GM18507 (cell line): Measurements from ENCODE around the gene MCTP1.

ENCODE experiments used
- DNase-seq: peaks from one replicate; pipeline ENCODE4 v3.0.0; 2011; ENCODE audit warnings: low read depth; ENCODE audit not compliant: insufficient read length; ENCODE audit errors: extremely low spot score
- FAIRE-seq: peaks from 2 replicates; lab custom pipeline; 2011; peaks lifted over from hg19 to GRCh38; lab: Jason Lieb, UNC

MCTP1 gene

DNA sequence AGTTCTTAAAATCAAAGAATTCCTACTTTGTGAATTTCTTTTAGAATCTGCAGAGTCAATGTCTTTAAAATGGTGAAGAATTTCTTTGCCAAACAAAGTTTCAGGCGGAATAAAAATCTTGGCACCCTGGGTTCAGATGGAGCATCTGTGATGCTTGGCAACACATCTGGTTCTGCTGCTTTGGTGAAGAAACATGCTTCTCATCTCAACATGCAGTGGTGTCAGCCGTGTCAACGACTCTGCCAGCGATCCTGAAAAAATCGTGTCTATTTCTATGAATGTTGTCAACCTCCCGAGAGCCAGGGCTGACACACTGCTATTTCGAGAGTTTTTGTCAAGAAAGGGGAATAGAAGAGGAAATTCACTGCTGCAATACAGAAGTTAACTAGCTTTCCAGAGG lies 514.9 kb downstream of the MCTP1 start:
- no peak for FAIRE-seq
- no peak for DNase-seq

DNA sequence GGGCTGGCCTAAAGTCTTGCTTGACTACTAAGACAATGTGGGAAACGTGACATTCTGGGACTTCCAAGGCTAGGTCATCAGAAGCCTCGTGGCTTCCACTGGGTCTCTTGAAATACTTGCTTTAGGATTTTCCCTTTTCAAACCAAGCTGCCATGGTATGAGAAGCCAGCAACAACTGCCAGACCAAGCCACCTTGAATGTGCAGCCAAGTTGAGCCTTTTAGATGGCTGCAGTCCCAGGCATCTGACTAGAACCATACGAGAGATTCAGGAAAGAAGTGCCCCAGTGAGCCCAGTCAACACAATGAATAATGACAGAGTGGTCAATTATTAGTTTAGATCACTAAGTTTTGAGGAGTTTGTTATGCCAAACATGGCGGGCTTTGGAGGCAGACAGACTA lies 523.1 kb downstream of the MCTP1 start:
- FAIRE-seq, result no peak
- no peak for DNase-seq

DNA sequence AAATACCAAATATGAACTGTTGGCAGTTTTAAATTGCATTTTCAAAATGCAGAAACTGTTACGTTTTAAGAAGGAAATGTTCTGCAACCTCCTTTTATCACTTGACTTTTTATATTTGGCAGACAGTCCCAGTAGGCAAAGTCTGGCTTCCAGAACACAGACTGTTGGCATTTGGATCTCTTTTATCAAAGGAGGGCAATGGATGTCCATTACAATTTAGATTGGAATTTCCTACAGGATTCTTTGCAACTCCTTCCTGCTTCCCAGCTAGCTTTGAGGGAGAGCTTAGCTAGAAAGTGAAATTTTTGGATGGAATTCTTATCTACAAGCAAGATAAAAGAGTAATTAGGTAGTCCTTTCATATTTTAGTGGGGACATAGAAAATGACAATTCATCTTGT lies 523.8 kb downstream of the MCTP1 start:
- FAIRE-seq, result no peak

DNA sequence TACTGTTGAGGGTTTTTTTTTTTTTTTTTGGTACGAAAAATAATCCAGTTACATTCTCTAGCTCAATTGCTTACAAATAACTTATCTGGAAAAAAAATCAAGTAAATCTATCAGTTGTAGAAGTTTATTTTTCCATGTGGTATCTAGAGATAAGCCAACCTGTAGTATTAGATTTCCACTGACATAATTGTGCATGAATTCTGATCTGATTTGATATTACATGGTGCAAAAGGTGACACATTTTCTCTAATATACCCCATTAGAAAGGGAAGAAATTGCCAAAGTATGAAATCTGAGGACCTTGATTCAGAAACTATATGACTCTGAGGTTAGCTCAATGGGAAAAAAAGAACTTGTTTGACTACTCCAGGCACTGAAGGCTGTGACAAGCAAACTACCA lies 524.9 kb downstream of the MCTP1 start:
- DNase-seq (no peak), FAIRE-seq (no peak)

More for the DNA sequence above, 523.8 kb downstream of the MCTP1 start:
- DNase-seq, result no peak

DNA sequence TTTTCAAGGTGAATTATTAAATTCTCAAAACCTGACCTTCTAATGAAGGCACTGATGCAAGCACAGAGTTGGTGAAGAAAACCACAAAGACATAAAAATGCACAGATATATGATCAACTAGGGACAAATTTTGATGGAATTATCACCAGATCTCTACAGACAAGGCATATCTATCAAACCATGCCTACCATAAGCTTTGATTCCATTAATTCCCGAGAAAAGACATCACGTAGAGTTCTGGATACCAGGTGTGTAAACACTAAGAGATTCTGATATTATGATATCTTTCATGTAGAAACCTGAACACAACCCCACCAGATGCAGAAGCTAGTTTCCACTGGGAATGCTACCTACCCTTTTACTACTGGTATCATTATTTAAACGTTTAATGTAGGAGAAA lies 525.9 kb downstream of the MCTP1 start:
- FAIRE-seq, result no peak
- DNase-seq, result no peak

DNA sequence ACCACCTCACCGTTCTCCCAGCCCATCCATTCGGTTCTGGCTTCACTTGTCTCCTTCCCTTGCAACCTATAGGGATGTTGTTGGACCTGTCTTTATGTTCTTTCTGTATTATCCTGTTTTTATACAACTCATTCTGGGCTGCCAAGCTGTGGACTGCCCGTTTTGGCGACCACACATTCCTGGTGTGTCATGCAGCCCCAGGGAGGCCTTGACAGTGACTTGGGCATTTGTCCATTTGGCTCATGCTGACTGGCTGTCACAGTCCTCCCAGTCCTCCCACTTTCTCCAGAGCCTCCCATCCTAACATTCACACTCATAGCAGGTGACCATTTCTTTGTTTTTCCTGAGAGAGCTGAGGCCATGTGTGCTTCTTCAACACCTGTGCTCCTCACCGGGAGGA lies 530.1 kb downstream of the MCTP1 start:
- no peak for FAIRE-seq
- DNase-seq, result no peak

DNA sequence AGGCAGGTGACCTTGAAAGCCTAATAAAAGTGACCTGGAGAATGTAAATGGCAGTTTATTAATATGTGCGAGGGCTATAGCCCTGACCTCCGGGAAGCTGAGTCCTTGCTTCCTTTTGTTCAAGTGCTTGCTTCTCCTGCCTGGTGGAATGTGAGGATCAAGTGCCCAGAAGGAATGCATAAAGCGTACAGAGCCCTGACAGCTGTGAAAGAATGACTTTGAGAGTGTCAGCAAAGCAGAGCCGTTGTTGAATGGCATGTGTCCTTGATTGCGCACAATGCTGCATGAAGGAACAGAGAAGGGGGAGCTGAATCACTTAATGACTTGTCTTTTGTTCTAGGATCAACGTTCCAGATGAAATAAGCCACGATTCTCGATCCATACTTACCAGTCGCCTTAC lies 533.4 kb downstream of the MCTP1 start:
- no peak for FAIRE-seq
- DNase-seq, result no peak

DNA sequence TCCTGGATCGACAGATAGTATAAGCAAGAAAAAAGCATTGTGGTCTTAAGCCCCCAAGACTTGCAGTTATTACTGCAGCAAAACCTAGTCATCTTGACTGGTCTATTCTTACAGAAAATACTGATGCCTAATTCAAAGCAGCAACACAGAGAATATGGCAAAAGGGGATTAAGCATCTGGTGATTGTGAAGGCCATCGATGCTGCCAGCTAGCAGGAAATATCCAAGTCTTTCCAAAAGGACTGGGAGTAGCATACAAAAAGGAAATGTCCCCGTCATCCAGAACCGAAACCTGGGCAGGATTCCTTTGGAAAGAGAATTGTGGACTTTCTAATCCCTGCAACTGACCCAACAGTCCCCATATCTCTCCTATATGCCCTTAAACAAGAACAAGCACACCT lies 534.2 kb downstream of the MCTP1 start:
- FAIRE-seq, result no peak

DNA sequence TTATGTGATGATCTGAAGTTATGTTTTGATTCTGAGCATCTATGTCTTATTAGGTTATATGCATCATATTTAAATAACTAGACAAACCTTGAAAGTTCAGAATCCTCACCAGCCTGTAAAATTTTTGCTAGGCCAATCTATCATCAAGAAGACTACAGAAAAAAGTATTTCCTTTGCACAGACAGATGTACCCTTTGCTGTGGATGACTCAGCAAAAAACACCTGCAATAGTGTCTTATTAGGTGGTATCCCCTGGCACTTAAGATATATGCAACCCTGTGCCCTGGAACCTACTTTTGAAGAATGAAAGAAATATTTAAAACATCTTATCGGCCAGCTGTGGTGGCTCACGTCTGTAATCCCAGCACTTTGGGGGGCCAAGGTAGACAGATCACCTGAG lies 535.9 kb downstream of the MCTP1 start:
- FAIRE-seq (no peak), DNase-seq (no peak)

More for the DNA sequence above, 534.2 kb downstream of the MCTP1 start:
- no peak for DNase-seq

DNA sequence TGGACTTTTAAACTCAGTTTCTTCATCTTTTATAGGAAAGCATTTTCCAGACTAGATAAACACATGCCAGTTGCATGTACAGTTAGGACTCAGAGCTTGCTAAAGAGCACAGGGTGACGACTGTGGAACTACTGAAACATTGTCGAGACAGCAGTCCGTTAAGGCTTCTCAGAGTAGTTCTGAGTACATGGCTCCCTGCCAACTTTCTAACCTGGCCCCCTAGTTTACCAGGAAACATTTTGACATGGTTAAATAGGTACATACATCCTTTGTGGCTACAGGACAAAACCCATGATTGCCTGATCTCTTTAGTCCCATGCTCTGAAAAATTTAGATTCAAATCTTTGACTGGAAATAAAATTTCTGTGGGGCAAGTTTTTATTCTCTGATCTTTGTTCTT lies 536.7 kb downstream of the MCTP1 start:
- no peak for DNase-seq
- no peak for FAIRE-seq

DNA sequence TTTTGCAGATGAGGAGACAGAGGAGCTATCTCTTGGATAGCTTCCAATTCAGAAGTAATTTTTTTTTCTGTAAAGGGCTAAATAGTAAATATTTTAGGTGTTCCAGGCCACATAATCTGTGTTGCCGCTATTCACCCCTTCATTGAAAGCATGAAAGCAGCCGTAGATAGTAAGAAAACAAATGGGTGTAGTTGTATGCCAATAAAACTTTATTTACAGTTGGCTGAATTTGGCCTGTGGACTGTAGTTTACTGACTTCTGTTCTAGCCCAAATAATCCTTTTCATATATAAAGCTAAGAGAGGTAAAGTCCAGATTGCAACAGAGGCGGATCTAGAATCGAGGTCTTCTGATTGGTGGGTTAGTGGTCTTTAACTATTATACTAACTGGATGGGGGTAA lies 537.5 kb downstream of the MCTP1 start:
- DNase-seq, result no peak
- FAIRE-seq, result no peak

DNA sequence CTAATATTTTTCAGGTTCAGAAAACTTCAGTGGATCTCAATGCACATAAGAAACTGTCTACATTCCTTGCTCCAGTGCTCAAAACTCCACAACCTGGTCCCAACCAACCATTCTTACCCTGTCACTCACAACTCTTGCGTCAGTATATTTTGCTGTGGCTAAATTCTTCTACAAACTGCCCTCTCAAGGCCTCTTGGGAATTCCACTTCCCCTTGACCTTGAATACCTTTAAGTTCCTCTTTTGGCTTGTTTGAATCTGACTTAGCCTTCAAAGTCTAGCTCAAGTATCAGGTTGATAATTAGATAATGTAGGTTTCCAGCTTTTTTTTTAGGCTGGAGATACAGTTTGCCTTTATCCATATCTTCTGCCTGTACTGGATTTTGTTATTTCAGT lies 538.2 kb downstream of the MCTP1 start:
- DNase-seq, result peak; percentile 12
- FAIRE-seq, result peak; percentile 89

DNA sequence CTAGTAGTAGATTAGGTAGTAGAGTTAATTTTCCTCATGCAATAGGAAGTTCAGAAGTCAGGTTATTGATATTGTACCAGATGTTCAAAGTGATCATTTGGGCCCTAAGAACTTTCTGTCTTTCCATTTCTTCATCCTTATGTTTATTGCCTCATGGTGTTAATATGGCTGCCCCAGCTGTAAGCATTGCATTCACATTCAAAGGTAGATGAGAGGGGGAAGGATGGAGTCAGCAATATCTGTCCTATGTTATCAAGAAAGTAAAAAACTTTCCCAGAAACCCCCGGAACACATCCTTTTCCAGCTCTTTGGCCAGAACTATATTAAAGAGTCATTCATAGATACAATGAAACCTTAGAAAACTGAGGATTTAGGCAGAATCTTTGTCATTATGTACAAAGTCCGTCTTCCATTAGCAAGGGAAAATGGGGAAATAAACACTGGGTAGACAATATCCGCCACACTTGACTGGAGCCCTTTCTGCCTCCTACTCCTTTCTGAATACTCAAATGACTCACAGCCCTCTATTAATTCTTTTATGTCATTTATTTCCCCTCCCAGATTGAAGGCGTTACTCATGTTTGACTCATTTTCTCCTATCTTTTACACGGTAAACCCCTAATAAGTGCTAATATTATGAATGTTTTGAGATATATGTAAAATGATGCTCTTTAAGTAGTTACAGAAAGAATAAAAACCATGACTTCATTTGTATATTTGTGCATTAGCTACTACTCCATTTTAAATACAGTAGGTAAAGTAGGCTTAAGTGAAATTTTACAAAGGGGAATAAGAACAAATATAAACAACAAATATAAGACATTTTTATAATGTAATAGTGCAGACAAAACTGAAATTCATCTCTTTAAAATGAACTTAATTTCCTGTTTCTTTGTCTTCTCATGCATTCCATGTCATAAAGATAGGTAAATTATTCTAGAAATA lies 538.8 kb downstream of the MCTP1 start:
- peak; percentile 86 for FAIRE-seq
- peak; percentile 17 for DNase-seq

DNA sequence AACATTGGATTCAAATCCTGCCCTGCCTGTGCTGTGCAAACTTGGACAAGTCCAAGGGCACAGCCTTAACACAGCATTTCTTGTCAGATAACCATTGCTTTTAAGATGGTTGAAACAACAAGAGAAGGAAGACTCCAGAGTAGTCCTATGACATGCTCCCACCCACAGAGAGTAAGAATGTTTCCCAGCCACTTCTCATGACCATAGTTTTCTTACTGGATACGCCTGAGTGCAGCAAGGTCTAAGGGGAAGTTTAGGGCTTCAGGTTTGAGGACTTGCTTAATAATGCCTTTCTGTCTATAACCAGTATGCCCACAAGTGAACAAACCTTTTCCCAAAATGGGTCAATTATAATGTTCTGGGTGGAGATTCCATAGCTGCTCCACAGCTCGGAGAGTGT lies 540.0 kb downstream of the MCTP1 start:
- FAIRE-seq (no peak), DNase-seq (no peak)

DNA sequence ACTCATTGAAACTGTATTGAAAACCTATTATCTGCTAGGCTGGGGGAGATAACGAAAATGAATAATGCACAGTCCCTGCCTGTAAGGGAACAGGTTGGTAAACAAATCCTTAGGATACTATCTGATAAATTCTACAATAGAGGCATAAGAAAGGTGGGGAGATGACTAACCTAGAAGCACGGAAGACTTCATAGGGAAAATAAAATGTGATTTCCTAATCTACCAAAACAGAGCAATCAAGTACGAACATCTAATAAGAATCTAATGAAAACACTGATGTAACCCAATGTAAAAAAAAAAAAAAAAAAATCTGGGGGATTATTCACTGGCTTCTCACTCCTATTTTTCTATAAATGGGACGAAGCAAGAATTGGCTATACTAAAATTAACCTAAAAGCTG lies 542.0 kb downstream of the MCTP1 start:
- no peak for DNase-seq
- FAIRE-seq, result no peak

DNA sequence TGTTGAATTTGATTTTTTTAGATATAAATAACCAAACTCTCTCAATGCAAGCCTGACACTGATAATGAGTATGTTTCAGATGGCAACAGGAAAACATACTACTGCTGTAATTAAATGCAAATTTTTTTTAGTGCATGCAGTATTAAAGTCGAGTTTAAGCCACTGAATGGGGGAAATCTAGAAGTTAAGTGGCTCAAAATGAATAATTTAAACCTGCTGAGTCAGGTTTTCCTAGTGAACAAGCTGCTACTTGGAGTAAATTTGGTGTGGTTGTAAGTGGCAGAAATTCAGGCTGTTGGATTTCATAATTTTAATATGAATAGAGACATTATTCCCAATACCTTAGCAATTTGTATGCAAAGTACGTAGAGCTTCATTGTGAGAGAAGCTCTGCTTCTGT lies 544.6 kb downstream of the MCTP1 start:
- no peak for FAIRE-seq
- no peak for DNase-seq

DNA sequence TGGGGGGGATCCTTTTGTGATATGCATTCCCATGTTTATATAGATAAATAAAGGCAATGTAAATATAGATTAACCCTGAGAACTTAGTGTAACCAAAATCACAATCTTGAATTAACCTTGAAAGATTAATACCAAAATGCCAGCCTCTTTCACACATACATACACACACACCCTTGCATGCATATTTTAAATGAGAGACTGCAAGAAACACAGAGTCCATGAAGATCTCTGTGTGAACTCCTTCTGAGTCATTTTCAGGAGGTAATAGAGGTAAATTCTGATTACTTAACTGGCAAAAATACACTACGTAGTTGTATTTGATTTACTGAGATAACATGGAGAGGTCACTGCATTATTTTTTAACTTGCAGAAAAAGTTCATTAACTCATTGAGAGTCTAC lies 548.4 kb downstream of the MCTP1 start:
- FAIRE-seq (no peak), DNase-seq (no peak)

DNA sequence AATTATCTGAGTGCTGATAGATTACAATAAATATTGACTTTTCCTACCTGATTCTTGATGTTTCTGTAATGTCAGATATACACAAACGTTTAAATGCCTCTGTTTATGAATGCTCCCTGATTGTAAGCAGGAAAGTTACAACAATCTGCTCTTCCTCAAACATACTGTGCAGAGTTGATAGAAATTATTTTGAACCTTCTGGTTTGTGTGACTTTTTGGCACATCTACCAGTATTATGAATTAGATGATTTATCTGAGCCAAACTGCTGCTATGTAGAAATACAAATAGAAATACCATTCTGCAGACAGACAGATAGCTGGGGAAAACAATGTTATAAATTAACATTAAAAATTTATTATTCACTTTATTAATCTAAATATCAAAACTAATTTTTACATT lies 553.4 kb downstream of the MCTP1 start:
- no peak for DNase-seq
- FAIRE-seq, result no peak

DNA sequence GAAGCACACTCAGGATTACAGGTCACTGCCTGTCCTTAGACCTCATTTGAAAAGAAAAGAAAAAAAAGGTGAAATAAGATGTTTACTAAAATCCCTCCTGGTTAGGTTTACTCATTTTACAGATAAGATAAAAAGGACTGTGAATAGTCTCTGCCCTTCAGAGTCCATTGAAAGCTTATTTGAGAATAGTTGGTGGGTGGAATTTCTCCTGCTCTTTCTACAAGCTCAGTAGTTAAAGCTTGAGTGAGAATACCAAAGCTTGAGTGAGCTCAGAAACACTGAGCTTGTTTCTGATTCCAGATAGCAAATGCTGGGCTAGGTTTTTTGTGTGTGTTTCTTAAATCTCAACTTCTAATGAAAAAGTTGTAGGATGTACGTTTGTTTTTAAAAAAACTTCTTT lies 559.8 kb downstream of the MCTP1 start:
- FAIRE-seq, result no peak
- DNase-seq, result no peak

DNA sequence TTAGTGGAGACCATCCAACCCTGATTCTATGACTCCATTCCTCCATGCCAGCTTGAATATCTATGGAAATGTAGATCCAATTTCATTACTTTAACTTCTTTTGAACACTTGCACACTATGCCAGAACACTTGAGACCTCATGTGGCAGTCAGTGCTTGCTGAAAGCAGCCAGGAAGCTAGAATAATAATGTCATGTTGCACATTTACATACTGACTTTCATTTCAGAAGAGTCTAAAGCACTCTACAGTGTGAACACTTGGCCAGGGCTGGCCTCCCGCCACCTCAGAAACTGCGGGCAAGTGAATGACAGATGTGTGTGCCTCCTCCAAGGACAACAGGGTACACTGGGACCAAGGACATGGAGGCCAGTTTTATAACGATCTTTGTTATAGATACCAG lies 569.1 kb downstream of the MCTP1 start:
- FAIRE-seq, result no peak

DNA sequence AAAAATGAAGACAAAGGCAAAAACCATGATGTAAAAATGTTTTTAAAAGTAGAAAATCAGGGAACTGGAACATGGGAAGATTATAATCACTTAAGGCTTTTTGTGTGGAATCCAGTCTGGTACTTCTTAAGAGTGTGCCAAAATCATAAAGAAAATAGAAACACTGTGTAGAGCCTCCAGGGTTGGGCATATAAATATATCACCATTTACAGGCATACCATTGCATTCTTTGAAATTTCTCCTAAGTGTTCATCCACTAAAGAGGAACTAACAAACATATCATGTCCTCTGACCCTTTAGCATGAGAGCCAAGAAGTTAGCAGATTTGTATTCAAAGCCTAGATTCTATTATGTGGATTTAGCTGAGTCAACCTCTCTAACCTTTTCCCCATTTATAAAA lies 573.1 kb downstream of the MCTP1 start:
- no peak for DNase-seq
- no peak for FAIRE-seq

More for the DNA sequence above, 569.1 kb downstream of the MCTP1 start:
- DNase-seq, result no peak
